ENCODE measurements around the gene FLRT2. TPM values are rescaled to one million over a fixed set of nuclear protein-coding genes. Genes with fewer than 3 reads are reported as not detected.

Gene FLRT2
- total RNA-seq, 1 donor from 2014 or later = 20.5 TPM

DNA sequence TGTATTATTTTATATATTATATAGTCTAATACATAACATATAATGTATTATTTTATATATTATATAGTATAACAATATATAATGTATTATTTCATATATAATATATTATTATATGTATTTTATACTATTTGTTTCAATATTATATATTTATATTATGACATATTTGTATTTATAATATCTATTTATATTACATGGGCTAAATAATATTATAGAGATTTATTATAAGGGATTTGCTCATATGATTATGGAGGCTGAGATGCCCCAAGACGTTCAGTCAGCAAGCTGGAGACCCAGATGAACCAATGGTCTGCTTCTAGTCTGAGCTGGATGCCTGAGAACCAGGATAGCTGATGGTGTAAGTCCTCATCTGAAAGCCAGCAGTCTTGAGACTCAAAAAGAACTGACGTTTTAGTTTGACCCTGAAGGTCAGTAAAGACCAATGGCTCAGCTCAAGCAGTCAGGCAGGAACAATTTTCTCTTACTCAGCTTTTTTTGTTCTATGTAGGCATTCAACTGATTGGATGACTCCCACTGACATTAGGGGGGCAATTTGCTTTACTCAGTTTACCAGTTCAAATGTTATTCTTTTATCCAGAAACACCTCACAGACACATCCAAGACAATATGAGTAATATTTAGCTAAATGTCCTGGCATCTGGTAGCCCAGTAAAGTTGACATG is 130.4 kb downstream of the FLRT2 start:
- no peak for DNase-seq (ENCODE audit: low spot score)

GRCh38 chr14:85662096-85662495 is 132.2 kb downstream of the FLRT2 start:
- no peak for DNase-seq (ENCODE audit: low spot score)

GRCh38 chr14:85663256-85663655 is 133.3 kb downstream of the FLRT2 start:
- no peak for DNase-seq (ENCODE audit: low spot score)

DNA sequence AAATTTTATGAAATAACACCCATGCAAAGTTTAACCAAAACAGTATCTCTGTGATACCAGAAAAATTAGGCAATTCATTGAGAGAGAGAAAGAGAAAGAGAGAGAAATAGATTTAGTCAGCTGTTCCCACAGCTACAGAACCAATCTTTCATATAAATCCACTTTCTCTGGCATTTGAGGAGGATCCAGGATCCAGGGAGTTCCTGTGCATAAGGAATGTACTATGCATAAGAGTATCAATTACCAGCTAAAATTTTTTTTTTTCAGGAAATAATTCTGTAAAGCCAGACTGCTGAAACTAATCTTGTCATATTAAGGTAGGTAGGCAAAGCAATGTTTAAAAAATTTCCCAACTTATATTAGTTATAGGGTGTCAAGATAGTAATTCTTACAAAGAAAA is 133.7 kb downstream of the FLRT2 start:
- no peak for DNase-seq (ENCODE audit: low spot score)

DNA sequence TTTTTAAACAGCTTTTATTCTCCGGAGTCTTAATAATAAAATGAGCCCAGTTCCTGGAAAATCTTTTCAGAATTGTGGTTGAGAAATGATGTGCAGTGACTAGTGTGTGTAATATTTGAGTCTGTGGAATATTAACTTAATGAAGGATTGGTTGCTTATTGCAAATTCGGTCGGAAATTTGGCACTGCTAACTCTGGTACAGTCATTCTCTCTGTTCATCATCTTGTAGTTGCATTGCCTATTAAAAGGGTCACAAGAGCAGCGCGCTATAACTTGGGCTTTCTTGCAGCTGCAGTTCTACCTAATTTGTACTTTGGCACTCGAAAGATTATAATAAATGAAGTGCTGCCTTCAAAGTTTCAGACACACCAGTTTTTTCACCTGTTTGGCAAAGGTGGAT is 146.0 kb downstream of the FLRT2 start:
- no peak for DNase-seq (ENCODE audit: low spot score)

DNA sequence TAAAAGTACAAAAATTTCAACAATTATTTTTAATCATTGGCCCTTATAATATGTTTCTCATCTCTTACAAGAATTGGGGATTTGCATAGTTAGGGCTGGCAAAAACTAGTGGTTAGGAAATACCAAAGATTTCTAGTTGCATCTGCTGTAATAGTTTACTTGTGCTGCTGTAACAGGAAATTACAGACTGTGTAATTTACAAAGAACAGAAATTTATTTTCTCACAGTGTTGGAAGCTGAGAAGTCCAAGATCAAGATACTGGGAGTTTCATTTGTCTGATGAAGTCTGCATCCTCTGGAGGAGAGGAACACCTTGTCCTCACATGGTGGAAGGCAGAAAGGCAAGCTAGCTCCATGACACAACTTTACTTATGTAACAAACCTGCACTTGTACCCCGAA is 157.0 kb downstream of the FLRT2 start:
- no peak for DNase-seq (ENCODE audit: low spot score)

DNA sequence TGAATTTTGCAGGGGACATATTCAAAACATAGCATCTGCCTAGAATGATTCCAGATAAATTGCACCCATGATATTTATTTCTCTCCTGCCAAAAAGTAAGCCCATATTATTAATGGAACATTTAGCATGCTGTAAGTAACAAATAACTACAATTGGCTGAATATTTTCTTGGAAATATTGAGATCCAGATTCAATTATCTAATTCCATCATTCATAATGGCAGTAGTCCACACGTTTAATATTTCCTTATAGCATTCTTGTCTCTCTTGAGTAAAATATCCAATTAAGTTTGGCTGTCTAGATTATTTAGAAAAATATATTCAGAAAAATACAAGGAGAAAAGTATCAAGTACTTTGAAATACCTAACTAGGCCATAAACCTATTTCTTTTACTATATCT is 157.5 kb downstream of the FLRT2 start:
- no peak for DNase-seq (ENCODE audit: low spot score)

DNA sequence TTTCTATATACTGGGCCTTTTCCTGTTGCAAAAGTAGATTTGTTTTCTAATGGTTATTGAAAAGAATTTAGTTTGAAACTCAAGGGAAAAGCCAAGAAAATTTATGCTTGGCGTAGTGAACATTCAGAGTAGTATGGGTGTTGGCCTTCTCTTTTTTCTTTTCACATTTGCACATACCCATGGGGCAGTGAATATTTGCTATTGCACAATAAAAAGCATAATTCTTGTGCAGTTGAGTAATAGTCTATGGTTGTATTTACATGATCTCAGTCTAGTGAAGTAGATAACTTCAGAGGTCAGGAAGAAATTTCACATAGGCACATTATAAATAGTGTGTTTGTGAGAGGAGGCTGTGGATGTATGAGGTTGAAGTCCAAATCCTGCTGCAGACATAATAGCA is 158.1 kb downstream of the FLRT2 start:
- no peak for DNase-seq (ENCODE audit: low spot score)

- DNase-seq (ENCODE audit: low spot score) = no peak
These were observed 165.4 kb downstream of the FLRT2 start for GRCh38 chr14:85695300-85695699.

GRCh38 chr14:85701116-85701515 is 171.2 kb downstream of the FLRT2 start:
- DNase-seq (ENCODE audit: low spot score) = no peak

GRCh38 chr14:85701763-85702162 is 171.8 kb downstream of the FLRT2 start:
- DNase-seq (ENCODE audit: low spot score) = no peak

DNA sequence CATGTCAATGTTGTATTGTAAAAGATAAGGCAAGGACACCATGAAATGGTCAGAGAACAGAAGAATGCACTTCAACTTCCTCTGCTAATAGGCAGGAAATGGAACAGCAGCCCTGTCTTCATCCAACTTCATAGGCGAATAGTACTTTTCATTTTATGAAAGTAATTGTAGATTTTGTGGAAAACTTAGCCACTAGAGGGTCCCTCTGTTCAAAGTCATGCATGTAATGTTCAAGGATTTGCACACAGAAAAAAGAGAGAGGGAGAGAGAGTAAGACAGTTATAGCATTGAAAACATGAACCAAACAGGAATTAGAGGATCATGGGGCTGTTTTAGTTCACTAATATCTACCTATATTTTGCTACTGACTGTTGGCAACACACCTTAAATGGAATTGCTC is 172.2 kb downstream of the FLRT2 start:
- no peak for DNase-seq (ENCODE audit: low spot score)

GRCh38 chr14:85702997-85703396 is 173.1 kb downstream of the FLRT2 start:
- no peak for DNase-seq (ENCODE audit: low spot score)
